Ascending aorta (tissue), 2 donors: ENCODE results near the gene TMEM181. TPM values are rescaled to one million over a fixed set of nuclear protein-coding genes. Genes with fewer than 3 reads are reported as not detected.
A peak's percentile ranks its signal among the peaks of the same experiment; 100 is the strongest.

ENCODE experiments used
- DNase-seq, 2 donors: peaks; one replicate each; pipeline ENCODE4 v3.0.0-alpha.2; 2019; ENCODE audit warnings: low spot score in 2 of 2
- H3K27ac ChIP-seq, 2 donors: fragments of 200-600 bp; sonication (generic); one replicate each; pipeline ENCODE4 v1.5.1; 2016 to 2017; ENCODE audit warnings: mild to moderate bottlenecking in 1 of 2
- H3K27me3 ChIP-seq: fragments of 200-600 bp; sonication (generic); one replicate; pipeline ENCODE4 v1.5.1; 2017
- H3K36me3 ChIP-seq, 2 donors: fragments of 200-600 bp; sonication (generic); one replicate each; pipeline ENCODE4 v1.5.1; 2016
- H3K4me1 ChIP-seq, 2 donors: fragments of 200-600 bp; sonication (generic); one replicate each; pipeline ENCODE4 v1.5.1; 2016 to 2017; ENCODE audit warnings: mild to moderate bottlenecking in 1 of 2
- H3K4me3 ChIP-seq, 2 donors: fragments of 200-600 bp; sonication (generic); one replicate each; pipeline ENCODE4 v1.5.1; 2016 to 2017; ENCODE audit warnings: mild to moderate bottlenecking in 1 of 2
- H3K9me3 ChIP-seq, 2 donors: fragments of 200-600 bp; sonication (generic); one replicate each; pipeline ENCODE4 v1.5.1; 2016
- intact Hi-C: fragments of 100-400 bp; cut with DNase I; formaldehyde crosslinking; loops from one replicate; pipeline ENCODE4 v1.15.1; 2023
- total RNA-seq: library from RNA; depleted of rRNA; stranded (reverse); fragments of >200 nt; gene quantifications from one replicate; pipeline ENCODE4 v1.1.0, GENCODE V29; 2016
- TF ChIP-seq, protein P1 (sequence below), 3 experiments: fragments of 200-600 bp in 2 of 3; fragments of 450-650 bp in 1 of 3; sonication (generic) in 2 of 3; IDR thresholded peaks; one replicate each; pipeline ENCODE4 v1.5.1; 2016 to 2019; ENCODE audit warnings: antibody characterized with exemption in 3 of 3, mild to moderate bottlenecking in 1 of 3, moderate library complexity in 1 of 3

The TMEM181 gene
- total RNA-seq, 1 donor from 2014 or later: 16.3 TPM

DNA sequence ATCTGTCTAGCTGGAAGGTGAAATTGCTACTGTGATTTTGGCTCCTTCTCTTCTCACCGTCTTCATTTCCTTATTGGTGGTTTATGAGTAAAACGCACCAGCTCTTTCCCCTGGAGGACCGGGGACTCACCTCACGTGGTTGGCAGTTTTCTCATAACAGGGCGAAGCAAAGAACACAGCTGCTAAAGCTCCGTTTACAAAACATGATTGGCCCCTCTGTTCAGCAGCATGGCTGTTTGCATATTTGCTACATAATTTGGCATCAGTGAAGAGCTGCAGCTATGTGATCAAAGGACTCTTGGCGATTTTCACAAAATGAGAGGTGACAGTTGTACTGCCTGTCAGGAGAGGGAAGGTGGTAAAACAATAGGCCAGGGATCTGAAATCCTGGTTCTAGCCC lies 20.5 kb upstream of the TMEM181 start:
- no peak for DNase-seq
- intact Hi-C loops: no loop called here
- H3K9me3 ChIP-seq: no peaks in the 10 kb centered on the region
- H3K4me3 ChIP-seq: no peak overlapping the region
- peaks cover 7 to 8% of the 10 kb centered on the region in 2 donors for H3K4me1 ChIP-seq
- H3K36me3 ChIP-seq: no peaks in the 10 kb centered on the region
- no peak overlapping the region for H3K27ac ChIP-seq
- TF ChIP-seq, protein P1, sequence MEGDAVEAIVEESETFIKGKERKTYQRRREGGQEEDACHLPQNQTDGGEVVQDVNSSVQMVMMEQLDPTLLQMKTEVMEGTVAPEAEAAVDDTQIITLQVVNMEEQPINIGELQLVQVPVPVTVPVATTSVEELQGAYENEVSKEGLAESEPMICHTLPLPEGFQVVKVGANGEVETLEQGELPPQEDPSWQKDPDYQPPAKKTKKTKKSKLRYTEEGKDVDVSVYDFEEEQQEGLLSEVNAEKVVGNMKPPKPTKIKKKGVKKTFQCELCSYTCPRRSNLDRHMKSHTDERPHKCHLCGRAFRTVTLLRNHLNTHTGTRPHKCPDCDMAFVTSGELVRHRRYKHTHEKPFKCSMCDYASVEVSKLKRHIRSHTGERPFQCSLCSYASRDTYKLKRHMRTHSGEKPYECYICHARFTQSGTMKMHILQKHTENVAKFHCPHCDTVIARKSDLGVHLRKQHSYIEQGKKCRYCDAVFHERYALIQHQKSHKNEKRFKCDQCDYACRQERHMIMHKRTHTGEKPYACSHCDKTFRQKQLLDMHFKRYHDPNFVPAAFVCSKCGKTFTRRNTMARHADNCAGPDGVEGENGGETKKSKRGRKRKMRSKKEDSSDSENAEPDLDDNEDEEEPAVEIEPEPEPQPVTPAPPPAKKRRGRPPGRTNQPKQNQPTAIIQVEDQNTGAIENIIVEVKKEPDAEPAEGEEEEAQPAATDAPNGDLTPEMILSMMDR (IDR thresholded peaks at IDR 0.05): no peak
- peaks cover 14% of the 10 kb centered on the region for H3K27me3 ChIP-seq

DNA sequence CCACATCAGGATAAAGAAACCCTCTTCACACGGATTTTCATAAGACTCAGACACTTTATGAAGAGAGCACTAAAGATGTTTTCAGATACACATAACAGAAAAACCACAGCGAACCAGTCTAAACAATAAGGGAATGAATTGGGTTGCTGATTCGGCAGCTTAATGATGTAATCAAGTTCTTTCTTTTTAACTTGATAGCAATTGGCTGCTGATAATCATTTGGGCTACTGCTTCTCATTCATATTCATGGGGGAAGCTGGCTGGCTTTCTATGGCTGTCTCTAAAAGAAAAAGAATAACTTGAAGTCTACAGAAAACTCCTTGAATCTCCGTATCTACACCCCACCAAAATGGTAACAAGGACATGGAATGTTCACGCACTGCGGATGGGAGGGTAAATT lies 20.0 kb upstream of the TMEM181 start:
- TF ChIP-seq, protein P1 (IDR thresholded peaks at IDR 0.05): no peak
- intact Hi-C loops: no loop called here
- H3K4me1 ChIP-seq: peaks cover 7 to 8% of the 10 kb centered on the region in 2 donors
- no peak for DNase-seq
- no peak overlapping the region for H3K27ac ChIP-seq
- H3K36me3 ChIP-seq: no peaks in the 10 kb centered on the region
- H3K27me3 ChIP-seq: peaks cover 14% of the 10 kb centered on the region
- no peak overlapping the region for H3K4me3 ChIP-seq
- H3K9me3 ChIP-seq: no peaks in the 10 kb centered on the region

DNA sequence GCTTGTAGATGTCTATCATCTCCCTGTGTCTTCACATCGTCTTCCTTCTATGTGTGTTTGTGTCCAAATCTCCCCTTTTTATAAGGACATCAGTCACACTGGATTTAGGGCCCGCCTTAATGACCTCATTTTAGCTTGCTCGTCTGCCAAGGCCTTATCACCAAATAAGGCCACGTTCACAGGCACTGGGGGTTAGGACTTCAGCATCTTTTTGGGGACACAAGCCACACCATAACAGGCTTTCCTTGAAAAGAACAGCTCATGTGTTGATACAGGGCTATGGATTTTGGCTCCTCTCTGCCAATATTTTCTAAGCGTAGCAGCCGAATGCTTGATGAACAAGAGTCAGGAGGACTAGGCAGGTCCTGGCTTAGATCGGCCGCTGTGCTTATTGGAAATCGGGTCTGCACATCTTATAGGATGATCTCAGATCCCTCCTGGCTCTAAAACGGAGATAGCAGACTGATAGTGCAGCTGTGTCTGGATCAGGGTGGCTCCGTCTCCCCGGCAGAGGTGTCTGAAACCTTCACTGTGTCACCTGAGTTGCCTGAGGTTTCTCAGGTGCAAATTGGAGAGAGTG lies 16.2 kb upstream of the TMEM181 start:
- H3K4me1 ChIP-seq: no peaks in the 10 kb centered on the region
- no peak overlapping the region for H3K27ac ChIP-seq
- TF ChIP-seq, protein P1 (IDR thresholded peaks at IDR 0.05): no peak
- peak in 1 of 2 donors; percentile 50 for DNase-seq
- H3K36me3 ChIP-seq: no peaks in the 10 kb centered on the region
- H3K27me3 ChIP-seq: no peaks in the 10 kb centered on the region
- H3K4me3 ChIP-seq: no peak overlapping the region
- intact Hi-C loops: no loop called here
- no peaks in the 10 kb centered on the region for H3K9me3 ChIP-seq

DNA sequence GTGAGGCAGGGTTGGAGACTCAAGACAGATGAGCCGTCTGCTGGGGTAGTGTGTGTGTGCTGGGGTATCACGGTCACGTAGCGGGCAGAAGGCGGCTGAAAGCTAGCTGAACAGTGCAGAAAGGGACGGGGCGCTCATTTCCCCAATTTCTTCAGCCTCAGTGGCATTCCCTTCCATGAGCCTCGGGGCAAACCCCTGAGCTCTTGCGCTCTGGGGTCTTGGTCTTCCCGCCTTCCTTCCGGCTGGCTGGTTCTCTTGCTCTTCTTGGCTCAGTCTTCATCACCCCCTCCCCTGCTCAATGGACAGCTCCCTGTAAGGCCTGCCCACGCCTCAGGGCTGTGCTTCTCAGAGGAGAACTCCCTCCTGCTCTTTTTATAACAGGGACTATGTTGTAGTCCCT lies 15.5 kb upstream of the TMEM181 start:
- no peaks in the 10 kb centered on the region for H3K4me1 ChIP-seq
- no peaks in the 10 kb centered on the region for H3K9me3 ChIP-seq
- no peak overlapping the region for H3K4me3 ChIP-seq
- DNase-seq: peak in 1 of 2 donors; percentile 16
- H3K27me3 ChIP-seq: no peaks in the 10 kb centered on the region
- intact Hi-C loops: no loop called here
- TF ChIP-seq, protein P1 (IDR thresholded peaks at IDR 0.05): no peak
- H3K27ac ChIP-seq: no peak overlapping the region
- H3K36me3 ChIP-seq: no peaks in the 10 kb centered on the region

- Histone ChIP-seq H3K27ac (no peak overlapping the region), H3K4me1 (no peaks in the 10 kb centered on the region), H3K4me3 (no peak overlapping the region), H3K36me3 (no peaks in the 10 kb centered on the region), H3K27me3 (no peaks in the 10 kb centered on the region), H3K9me3 (no peaks in the 10 kb centered on the region)
- peak in 1 of 2 donors; percentile 38 for DNase-seq
- TF ChIP-seq, protein P1 (IDR thresholded peaks at IDR 0.05): no peak
- intact Hi-C loops: no loop called here
These were observed 14.6 kb upstream of the TMEM181 start for GRCh38 chr6:158545043-158545966.
